Activated CD8-positive, alpha-beta T cell treated with anti-CD3 and anti-CD28 coated beads for 36 hours (primary cell): ENCODE results near the gene PRKD3. TPM values are rescaled to one million over a fixed set of nuclear protein-coding genes. Genes with fewer than 3 reads are reported as not detected.

Experiments used
- ATAC-seq: fragments of 200-7000 bp; cut with Tn5 transposase; one replicate; pipeline ENCODE4 v1.10.0; 2021; ENCODE audit warnings: mild to moderate bottlenecking, moderate library complexity
- CTCF ChIA-PET: fragments of 350-600 bp; sonication (Branson Sonifier 250); formaldehyde crosslinking; loops from one replicate; lab custom pipeline; 2021; ENCODE audit warnings: antibody characterized with exemption; lab: Charles Lee
- POLR2A ChIA-PET: fragments of 350-600 bp; sonication (Branson Sonifier 250); formaldehyde crosslinking; loops from one replicate; lab custom pipeline; 2021; ENCODE audit warnings: antibody characterized with exemption; lab: Charles Lee
- DNase-seq: peaks from one replicate; pipeline ENCODE4 v3.0.0-alpha.2; 2020
- H3K27ac Mint-ChIP-seq: one replicate; pipeline ENCODE4 v1.8.0; 2021; ENCODE audit warnings: mild to moderate bottlenecking, mixed read lengths
- H3K27me3 Mint-ChIP-seq: one replicate; pipeline ENCODE4 v1.8.0; 2021; ENCODE audit warnings: mixed read lengths
- H3K36me3 Mint-ChIP-seq: one replicate; pipeline ENCODE4 v1.8.0; 2021; ENCODE audit warnings: low read depth, mixed read lengths
- H3K4me1 Mint-ChIP-seq: one replicate; pipeline ENCODE4 v1.8.0; 2021; ENCODE audit warnings: low read depth, mixed read lengths
- H3K4me3 Mint-ChIP-seq: one replicate; pipeline ENCODE4 v1.8.0; 2021; ENCODE audit warnings: mild to moderate bottlenecking, moderate library complexity, mixed read lengths
- H3K9me3 Mint-ChIP-seq: one replicate; pipeline ENCODE4 v1.8.0; 2021; ENCODE audit warnings: mixed read lengths
- intact Hi-C: fragments of 100-400 bp; cut with micrococcal nuclease; formaldehyde crosslinking; loops from one replicate; pipeline ENCODE4 v1.10.0; 2022
- total RNA-seq, 2 experiments: library from RNA; stranded (reverse); gene quantifications; one replicate each; pipeline ENCODE4 v1.2.3, GENCODE V29; 2021
- TF ChIP-seq, protein P1 (sequence below): fragments of 200-600 bp; IDR thresholded peaks from one replicate; pipeline ENCODE4 v1.8.0; 2022; ENCODE audit warnings: antibody characterized with exemption, mild to moderate bottlenecking

The PRKD3 gene
- total RNA-seq, 2 experiments from 2014 or later: 23.8 to 25.6 TPM

DNA sequence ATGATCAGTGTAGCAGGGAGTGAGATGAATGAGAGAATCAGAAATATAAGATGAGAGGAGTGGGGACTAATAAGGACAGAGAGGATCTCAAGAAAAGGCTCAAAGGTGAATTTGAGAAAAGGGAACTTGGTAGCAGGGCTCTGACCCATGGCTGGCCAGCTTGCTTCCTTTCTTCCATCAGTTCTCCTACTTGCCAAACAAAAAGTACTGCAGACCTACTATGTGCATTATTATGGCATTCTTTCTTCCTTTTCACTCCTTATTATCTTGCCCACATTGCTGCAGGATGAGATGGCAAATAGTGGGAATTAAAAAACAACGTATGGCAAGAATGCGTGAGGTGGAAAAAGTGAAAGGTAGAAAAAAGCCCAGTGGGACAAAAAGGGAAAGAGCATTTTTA lies 33.0 kb downstream of the PRKD3 start:
- no peaks in the 10 kb centered on the region for H3K4me1 Mint-ChIP-seq
- no peak for ATAC-seq
- ChIA-PET POLR2A (no interaction called here), CTCF (interaction anchor here (0.8 to 1.0 kb wide), 2 partner anchors 104 to 123 kb away, joined by 3 read pairs; no protein-coding TSS in a partner anchor)
- no peak overlapping the region for H3K4me3 Mint-ChIP-seq
- DNase-seq: no peak
- no peaks in the 10 kb centered on the region for H3K9me3 Mint-ChIP-seq
- H3K27me3 Mint-ChIP-seq: no peaks in the 10 kb centered on the region
- peaks cover 21% of the 10 kb centered on the region for H3K36me3 Mint-ChIP-seq
- no peak overlapping the region for H3K27ac Mint-ChIP-seq
- intact Hi-C loops: no loop called here
- TF ChIP-seq, protein P1, sequence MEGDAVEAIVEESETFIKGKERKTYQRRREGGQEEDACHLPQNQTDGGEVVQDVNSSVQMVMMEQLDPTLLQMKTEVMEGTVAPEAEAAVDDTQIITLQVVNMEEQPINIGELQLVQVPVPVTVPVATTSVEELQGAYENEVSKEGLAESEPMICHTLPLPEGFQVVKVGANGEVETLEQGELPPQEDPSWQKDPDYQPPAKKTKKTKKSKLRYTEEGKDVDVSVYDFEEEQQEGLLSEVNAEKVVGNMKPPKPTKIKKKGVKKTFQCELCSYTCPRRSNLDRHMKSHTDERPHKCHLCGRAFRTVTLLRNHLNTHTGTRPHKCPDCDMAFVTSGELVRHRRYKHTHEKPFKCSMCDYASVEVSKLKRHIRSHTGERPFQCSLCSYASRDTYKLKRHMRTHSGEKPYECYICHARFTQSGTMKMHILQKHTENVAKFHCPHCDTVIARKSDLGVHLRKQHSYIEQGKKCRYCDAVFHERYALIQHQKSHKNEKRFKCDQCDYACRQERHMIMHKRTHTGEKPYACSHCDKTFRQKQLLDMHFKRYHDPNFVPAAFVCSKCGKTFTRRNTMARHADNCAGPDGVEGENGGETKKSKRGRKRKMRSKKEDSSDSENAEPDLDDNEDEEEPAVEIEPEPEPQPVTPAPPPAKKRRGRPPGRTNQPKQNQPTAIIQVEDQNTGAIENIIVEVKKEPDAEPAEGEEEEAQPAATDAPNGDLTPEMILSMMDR: no peak

GRCh38 chr2:37287966-37288365 lies 36.7 kb downstream of the PRKD3 start:
- ATAC-seq: peak; percentile 56
- no peaks in the 10 kb centered on the region for H3K9me3 Mint-ChIP-seq
- H3K27me3 Mint-ChIP-seq: no peaks in the 10 kb centered on the region
- H3K4me3 Mint-ChIP-seq: no peak overlapping the region
- TF ChIP-seq, protein P1: peak; percentile 25
- CTCF ChIA-PET: interaction anchor here (1.1 to 1.4 kb wide), 3 partner anchors 11 to 590 kb away, joined by 3 to 6 read pairs (median 3); no protein-coding TSS in a partner anchor
- peak; percentile 44 for DNase-seq
- POLR2A ChIA-PET: no interaction called here
- no peak overlapping the region for H3K27ac Mint-ChIP-seq
- intact Hi-C loops: no loop called here
- H3K4me1 Mint-ChIP-seq: no peaks in the 10 kb centered on the region
- H3K36me3 Mint-ChIP-seq: peaks cover 27% of the 10 kb centered on the region

DNA sequence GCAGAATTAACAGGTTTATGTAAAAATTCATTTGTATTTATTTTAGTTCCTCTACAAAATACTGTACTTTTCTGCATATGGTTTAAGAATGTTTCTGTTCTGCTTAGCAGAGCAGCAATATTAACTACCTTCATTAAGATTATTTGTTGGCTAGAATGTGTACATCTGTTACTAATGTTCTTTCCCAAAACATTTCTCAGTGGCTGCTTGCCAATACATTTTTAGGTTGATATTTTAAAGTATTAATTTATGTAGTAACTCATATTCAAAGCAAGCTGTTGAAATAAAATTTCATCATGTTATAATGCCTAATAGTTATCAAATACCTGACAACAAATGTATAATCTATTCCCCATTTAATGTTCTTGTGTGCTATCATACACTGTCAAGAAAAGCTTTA lies 40.3 kb downstream of the PRKD3 start:
- Mint-ChIP-seq H3K4me1 (no peaks in the 10 kb centered on the region), H3K27ac (no peak overlapping the region), H3K9me3 (no peaks in the 10 kb centered on the region), H3K27me3 (no peaks in the 10 kb centered on the region), H3K4me3 (no peak overlapping the region), H3K36me3 (peaks cover 25% of the 10 kb centered on the region)
- DNase-seq (no peak), ATAC-seq (no peak)
- intact Hi-C loops: no loop called here
- POLR2A ChIA-PET: interaction anchor here (1.4 kb wide), 1 partner anchor 18 kb away, joined by 3 read pairs; no protein-coding TSS in a partner anchor
- CTCF ChIA-PET: interaction anchor here (0.8 to 2.0 kb wide), 4 partner anchors 47 to 607 kb away, joined by 3 to 11 read pairs (median 3); no protein-coding TSS in a partner anchor
- TF ChIP-seq, protein P1: no peak

- no peaks in the 10 kb centered on the region for H3K9me3 Mint-ChIP-seq
- no peaks in the 10 kb centered on the region for H3K27me3 Mint-ChIP-seq
- DNase-seq (no peak), ATAC-seq (no peak)
- no peak overlapping the region for H3K4me3 Mint-ChIP-seq
- peaks cover 25% of the 10 kb centered on the region for H3K36me3 Mint-ChIP-seq
- no peak overlapping the region for H3K27ac Mint-ChIP-seq
- TF ChIP-seq, protein P1: no peak
- peaks cover 5% of the 10 kb centered on the region for H3K4me1 Mint-ChIP-seq
- intact Hi-C loops: no loop called here
- CTCF ChIA-PET: no interaction called here
- POLR2A ChIA-PET: interaction anchor here (1.4 kb wide), 1 partner anchor 17 kb away, joined by 3 read pairs; no protein-coding TSS in a partner anchor
Observed at GRCh38 chr2:37283207-37283606, 41.4 kb downstream of the PRKD3 start.

- TF ChIP-seq, protein P1: no peak
- H3K27ac Mint-ChIP-seq: no peak overlapping the region
- no peak overlapping the region for H3K4me3 Mint-ChIP-seq
- CTCF ChIA-PET: no interaction called here
- DNase-seq (no peak), ATAC-seq (no peak)
- peaks cover 5% of the 10 kb centered on the region for H3K4me1 Mint-ChIP-seq
- POLR2A ChIA-PET: no interaction called here
- no peaks in the 10 kb centered on the region for H3K27me3 Mint-ChIP-seq
- H3K9me3 Mint-ChIP-seq: no peaks in the 10 kb centered on the region
- H3K36me3 Mint-ChIP-seq: peaks cover 22% of the 10 kb centered on the region
- intact Hi-C loops: no loop called here
Observed at GRCh38 chr2:37282746-37283145, 41.9 kb downstream of the PRKD3 start.
